HEK293 (cell line): ENCODE data around the gene KDM6A.

Source experiments
- CTCF ChIA-PET: fragments of 350-600 bp; formaldehyde crosslinking; extraction: SDS; loops from one replicate; lab custom pipeline; 2021; ENCODE audit warnings: antibody characterized with exemption; lab: Yijun Ruan, JAX
- POLR2A ChIA-PET: fragments of 300-600 bp; formaldehyde crosslinking; extraction: SDS; loops from one replicate; lab custom pipeline; 2020; ENCODE audit warnings: antibody characterized with exemption, inconsistent platforms; lab: Yijun Ruan, JAX
- H3K27ac ChIP-seq: fragments of 200-500 bp; sonication (Bioruptor generic); 2 replicates; pipeline ENCODE4 v1.5.1; 2014; ENCODE audit warnings: low read depth, low read length, control low read depth, inconsistent platforms; ENCODE audit errors: extremely low read depth
- H3K36me3 ChIP-seq, 2 experiments: fragments of 200-500 bp in 1 of 2; sonication (Bioruptor generic) in 1 of 2; 1 replicate in 1 of 2; 2 replicates in 1 of 2; pipeline ENCODE4 v1.5.1; 2014 to 2017; ENCODE audit warnings: inconsistent platforms in 2 of 2, low read length in 2 of 2; ENCODE audit not compliant: control insufficient read depth in 2 of 2, insufficient read depth in 1 of 2
- H3K4me1 ChIP-seq: fragments of 200-500 bp; sonication (Bioruptor generic); 2 replicates; pipeline ENCODE4 v1.5.1; 2014; ENCODE audit warnings: mild to moderate bottlenecking, low read length, inconsistent platforms; ENCODE audit not compliant: control insufficient read depth, insufficient read depth
- H3K4me3 ChIP-seq: 2 replicates; pipeline ENCODE4 v1.5.1; 2011; ENCODE audit warnings: low read depth, mild to moderate bottlenecking, control low read depth, low read length, moderate library complexity
- H3K9me3 ChIP-seq: fragments of 200-500 bp; sonication (Bioruptor generic); 2 replicates; pipeline ENCODE4 v1.5.1; 2014; ENCODE audit warnings: low read depth, low read length, inconsistent platforms; ENCODE audit not compliant: control insufficient read depth, insufficient read depth
- BCL11B ChIP-seq: fragments of 450-650 bp; formaldehyde crosslinking; IDR thresholded peaks from 2 replicates; pipeline ENCODE4 v1.5.1; 2016; ENCODE audit warnings: low read depth, missing biosample characterization, missing genetic modification characterization
- ELK4 ChIP-seq: IDR thresholded peaks from 2 replicates; pipeline ENCODE4 v1.6.1; 2011; ENCODE audit warnings: mild to moderate bottlenecking, low read depth, low read length, borderline replicate concordance
- FEZF1 ChIP-seq: fragments of 450-650 bp; formaldehyde crosslinking; IDR thresholded peaks from 2 replicates; pipeline ENCODE4 v1.5.1; 2016; ENCODE audit warnings: missing biosample characterization, missing genetic modification characterization
- IKZF3 ChIP-seq: fragments of 450-650 bp; IDR thresholded peaks from 2 replicates; pipeline ENCODE4 v1.5.0; 2018; ENCODE audit warnings: missing biosample characterization, mild to moderate bottlenecking, missing genetic modification characterization, moderate library complexity
- KLF9 ChIP-seq: fragments of 450-650 bp; formaldehyde crosslinking; IDR thresholded peaks from 2 replicates; pipeline ENCODE4 v1.5.1; 2016; ENCODE audit warnings: missing biosample characterization, missing genetic modification characterization, low read depth
- PRDM1 ChIP-seq: fragments of 450-650 bp; formaldehyde crosslinking; IDR thresholded peaks from 2 replicates; pipeline ENCODE4; 2016; ENCODE audit warnings: missing biosample characterization, missing genetic modification characterization
- ZBTB1 ChIP-seq: fragments of 450-650 bp; formaldehyde crosslinking; IDR thresholded peaks from 2 replicates; pipeline ENCODE4 v1.5.1; 2016; ENCODE audit warnings: missing biosample characterization, missing genetic modification characterization
- ZBTB48 ChIP-seq: fragments of 450-650 bp; formaldehyde crosslinking; IDR thresholded peaks from 2 replicates; pipeline ENCODE4 v1.5.1; 2016; ENCODE audit warnings: missing biosample characterization, missing genetic modification characterization
- ZNF10 ChIP-seq: fragments of 450-650 bp; formaldehyde crosslinking; IDR thresholded peaks from 2 replicates; pipeline ENCODE4 v1.5.1; 2017; ENCODE audit warnings: missing biosample characterization, missing genetic modification characterization
- ZNF175 ChIP-seq: fragments of 450-650 bp; formaldehyde crosslinking; IDR thresholded peaks from 2 replicates; pipeline ENCODE4 v1.5.1; 2016; ENCODE audit warnings: missing biosample characterization, missing genetic modification characterization
- ZNF18 ChIP-seq: fragments of 450-650 bp; formaldehyde crosslinking; IDR thresholded peaks from 2 replicates; pipeline ENCODE4 v1.5.1; 2016; ENCODE audit warnings: missing biosample characterization, missing genetic modification characterization
- ZNF248 ChIP-seq: fragments of 450-650 bp; formaldehyde crosslinking; IDR thresholded peaks from 2 replicates; pipeline ENCODE4 v1.5.1; 2017; ENCODE audit warnings: missing biosample characterization, missing genetic modification characterization
- ZNF280C ChIP-seq: fragments of 450-650 bp; formaldehyde crosslinking; IDR thresholded peaks from 2 replicates; pipeline ENCODE4 v1.5.1; 2016; ENCODE audit warnings: missing biosample characterization, missing genetic modification characterization
- ZNF416 ChIP-seq: fragments of 450-650 bp; formaldehyde crosslinking; IDR thresholded peaks from 2 replicates; pipeline ENCODE4 v1.5.1; 2016; ENCODE audit warnings: missing biosample characterization, missing genetic modification characterization
- ZNF426 ChIP-seq: fragments of 450-650 bp; formaldehyde crosslinking; IDR thresholded peaks from 2 replicates; pipeline ENCODE4 v1.5.1; 2017; ENCODE audit warnings: missing biosample characterization, missing genetic modification characterization, mild to moderate bottlenecking, inconsistent platforms, moderate library complexity
- ZNF513 ChIP-seq: fragments of 450-650 bp; IDR thresholded peaks from 2 replicates; pipeline ENCODE4 v1.5.1; 2018; ENCODE audit warnings: missing biosample characterization, missing genetic modification characterization
- ZNF585B ChIP-seq: fragments of 450-650 bp; formaldehyde crosslinking; IDR thresholded peaks from 2 replicates; pipeline ENCODE4 v1.5.1; 2016; ENCODE audit warnings: missing biosample characterization, missing genetic modification characterization
- ZNF621 ChIP-seq: fragments of 450-650 bp; formaldehyde crosslinking; IDR thresholded peaks from 2 replicates; pipeline ENCODE4 v1.5.1; 2017; ENCODE audit warnings: missing biosample characterization, missing genetic modification characterization
- ZNF670 ChIP-seq: fragments of 450-650 bp; formaldehyde crosslinking; IDR thresholded peaks from 2 replicates; pipeline ENCODE4 v1.5.1; 2016; ENCODE audit warnings: missing biosample characterization, missing genetic modification characterization, low read depth
- ZNF692 ChIP-seq: fragments of 450-650 bp; formaldehyde crosslinking; IDR thresholded peaks from 2 replicates; pipeline ENCODE4 v1.5.1; 2016; ENCODE audit warnings: missing biosample characterization, missing genetic modification characterization
- ZNF704 ChIP-seq: fragments of 450-650 bp; formaldehyde crosslinking; IDR thresholded peaks from 2 replicates; pipeline ENCODE4 v1.5.1; 2016; ENCODE audit warnings: missing biosample characterization, missing genetic modification characterization
- ZNF707 ChIP-seq: fragments of 450-650 bp; formaldehyde crosslinking; IDR thresholded peaks from 2 replicates; pipeline ENCODE4 v1.5.1; 2016; ENCODE audit warnings: missing biosample characterization, missing genetic modification characterization
- ZNF747 ChIP-seq: fragments of 450-650 bp; formaldehyde crosslinking; IDR thresholded peaks from 2 replicates; pipeline ENCODE4 v1.5.1; 2016; ENCODE audit warnings: missing biosample characterization, missing genetic modification characterization
- ZNF76 ChIP-seq: fragments of 450-650 bp; formaldehyde crosslinking; IDR thresholded peaks from 2 replicates; pipeline ENCODE4; 2016; ENCODE audit warnings: low read depth, missing biosample characterization, missing genetic modification characterization, borderline replicate concordance

The KDM6A gene

GRCh38 chrX:45009371-45010000 is 136.5 kb downstream of the KDM6A start:
- Histone ChIP-seq H3K9me3 (no peaks in the 10 kb centered on the region), H3K4me3 (no peak overlapping the region), H3K4me1 (no peaks in the 10 kb centered on the region; the same call in 1 of the 2 replicates)
- no peak for TF ChIP-seq ZBTB48 (tag by site-specific recombination)
- TF ChIP-seq ZBTB1 (tag by site-specific recombination) = no peak
- no peak for TF ChIP-seq ZNF747 (tag by site-specific recombination)
- TF ChIP-seq ZNF670 (tag by site-specific recombination) = no peak
- TF ChIP-seq ZNF513 (tag by site-specific recombination) = no peak
- no peak for TF ChIP-seq ZNF621
- TF ChIP-seq FEZF1 = no peak
- no peak for TF ChIP-seq ZNF426
- TF ChIP-seq ZNF248 = no peak
- TF ChIP-seq ZNF280C (tag by site-specific recombination) = no peak
- no peak for TF ChIP-seq ZNF416
- no peak for TF ChIP-seq ZNF585B (tag by site-specific recombination)
- TF ChIP-seq ZNF707 (tag by site-specific recombination) = no peak
- TF ChIP-seq ZNF76 (tag by site-specific recombination) = no peak
- TF ChIP-seq, all 188 proteins: peak for 0
- peaks cover 0 to 3% of the 10 kb centered on the region in 2 experiments; a peak in 2 of 3 replicates for H3K36me3 ChIP-seq
- ChIA-PET POLR2A (no interaction called here), CTCF (no interaction called here)
- H3K27ac ChIP-seq = no peak overlapping the region

GRCh38 chrX:45011131-45011530 is 138.1 kb downstream of the KDM6A start:
- TF ChIP-seq KLF9 (tag by site-specific recombination) (no peak), ZNF10 (no peak), BCL11B (tag by site-specific recombination) (no peak), PRDM1 (tag by site-specific recombination) (no peak), IKZF3 (tag by site-specific recombination) (no peak), ZNF175 (tag by site-specific recombination) (no peak), ZNF704 (no peak), ZNF692 (no peak), ZNF18 (tag by site-specific recombination) (no peak), ELK4 (no peak)
- ChIA-PET POLR2A (no interaction called here), CTCF (no interaction called here)
- Histone ChIP-seq H3K9me3 (no peaks in the 10 kb centered on the region), H3K36me3 (no peaks in the 10 kb centered on the region; a peak in 2 of 3 replicates), H3K27ac (no peak overlapping the region), H3K4me3 (no peak overlapping the region), H3K4me1 (no peaks in the 10 kb centered on the region; the same call in 1 of the 2 replicates)
